GM12878 (cell line): ENCODE measurements around the gene IFNK. TPM values are rescaled to one million over a fixed set of nuclear protein-coding genes. Genes with fewer than 3 reads are reported as not detected.

Source experiments
- BRCA1 ChIP-seq: IDR thresholded peaks from 2 replicates; pipeline ENCODE4 v1.6.1; 2011; ENCODE audit warnings: low read depth, low read length, improper control_type of control experiment
- ESRRA ChIP-seq: IDR thresholded peaks from 2 replicates; pipeline ENCODE4 v1.6.1; 2012; ENCODE audit warnings: mild to moderate bottlenecking, low read length, improper control_type of control experiment
- HDGF ChIP-seq: fragments of 450-650 bp; IDR thresholded peaks from 2 replicates; pipeline ENCODE4 v1.6.1; 2016; ENCODE audit warnings: antibody characterized with exemption
- IRF4 ChIP-seq: IDR thresholded peaks from 2 replicates; pipeline ENCODE4 v1.6.1; 2011; ENCODE audit warnings: low read depth, low read length
- MXI1 ChIP-seq: fragments of 150-350 bp; IDR thresholded peaks from 2 replicates; pipeline ENCODE4 v1.6.1; 2011; ENCODE audit warnings: low read depth, mild to moderate bottlenecking, inconsistent platforms, low read length, improper control_type of control experiment
- MYB ChIP-seq: fragments of 150-350 bp; IDR thresholded peaks from 2 replicates; pipeline ENCODE4 v1.6.1; 2014; ENCODE audit warnings: mild to moderate bottlenecking, low read depth, low read length, borderline replicate concordance
- RCOR1 ChIP-seq: conservative IDR thresholded peaks from 2 replicates; pipeline ENCODE4 v1.6.1; 2012; ENCODE audit warnings: low read depth, low read length, improper control_type of control experiment
- RFX5 ChIP-seq: IDR thresholded peaks from 2 replicates; pipeline ENCODE4 v1.6.1; 2011; ENCODE audit warnings: low read depth, low read length, improper control_type of control experiment
- SIX5 ChIP-seq: IDR thresholded peaks from 2 replicates; pipeline ENCODE4 v1.6.1; 2011; ENCODE audit warnings: mild to moderate bottlenecking, low read depth, low read length, moderate library complexity; ENCODE audit not compliant: severe bottlenecking
- STAT1 ChIP-seq: fragments of 450-650 bp; conservative IDR thresholded peaks from 2 replicates; pipeline ENCODE4 v1.6.1; 2014; ENCODE audit warnings: antibody characterized with exemption, mild to moderate bottlenecking
- STAT3 ChIP-seq: IDR thresholded peaks from 2 replicates; pipeline ENCODE4 v1.6.1; 2011; ENCODE audit warnings: low read depth, low read length, improper control_type of control experiment
- WRNIP1 ChIP-seq: IDR thresholded peaks from 2 replicates; pipeline ENCODE4 v1.6.1; 2011; ENCODE audit warnings: low read depth, low read length, improper control_type of control experiment, borderline replicate concordance
- ZNF207 ChIP-seq: fragments of 450-650 bp; IDR thresholded peaks from 2 replicates; pipeline ENCODE4 v1.6.1; 2014; ENCODE audit warnings: antibody characterized with exemption, mild to moderate bottlenecking, borderline replicate concordance
- ZNF24 ChIP-seq: fragments of 450-650 bp; IDR thresholded peaks from 2 replicates; pipeline ENCODE4 v1.6.1; 2017; ENCODE audit warnings: antibody characterized with exemption, mild to moderate bottlenecking
- polyA plus RNA-seq, 11 experiments: library from polyadenylated mRNA; depleted of rRNA in 4 of 11; unstranded in 6 of 11; stranded (reverse) in 5 of 11; fragments of >200 nt; fragmentation: Nextera tagmentation in 4 of 11; fragmentation: Illumina TruSeq in 1 of 11; extraction: Ambion mirVana in 4 of 11; extraction: Trizol in 1 of 11; gene quantifications; 1 replicate in 1 of 11; 2 replicates in 10 of 11; pipeline versions ENCODE4 v1.2.1 to v1.2.3, GENCODE V29; 2011 to 2016; ENCODE audit warnings: inconsistent platforms in 2 of 11, missing spikeins in 2 of 11, low read depth in 1 of 11
- total RNA-seq, 4 experiments: library from RNA; depleted of rRNA in 3 of 4; stranded (reverse); fragments of >200 nt in 3 of 4; fragmentation: Illumina TruSeq in 1 of 4; extraction: Trizol in 1 of 4; gene quantifications; 2 replicates each; pipeline versions ENCODE4 v1.2.1 to v1.2.3, GENCODE V29; 2013 to 2021
- TF ChIP-seq, protein P1 (sequence below): IDR thresholded peaks from 2 replicates; pipeline ENCODE4 v1.6.1; 2011; ENCODE audit warnings: mild to moderate bottlenecking, low read depth, low read length, moderate library complexity; ENCODE audit not compliant: insufficient replicate concordance
- TF ChIP-seq, protein P2 (sequence below): fragments of 450-650 bp; IDR thresholded peaks from 2 replicates; pipeline ENCODE4 v1.6.1; 2017; ENCODE audit warnings: borderline replicate concordance
- TF ChIP-seq, protein P3 (sequence below): fragments of 450-650 bp; IDR thresholded peaks from 2 replicates; pipeline ENCODE4 v1.6.1; 2017; ENCODE audit warnings: low read depth, mild to moderate bottlenecking, moderate library complexity
- TF ChIP-seq, protein P4 (sequence below): fragments of 450-650 bp; IDR thresholded peaks from 2 replicates; pipeline ENCODE4 v1.6.1; 2016; ENCODE audit warnings: mild to moderate bottlenecking
- TF ChIP-seq, protein P5 (sequence below): fragments of 150-350 bp; IDR thresholded peaks from 2 replicates; pipeline ENCODE4 v1.6.1; 2014; ENCODE audit warnings: mild to moderate bottlenecking, low read depth, low read length

IFNK gene
- total and polyA plus RNA-seq, 10 of the 15 experiments (the other 5 are each of a cell fraction or from before 2014, with no cell fraction given), result 0.06 TPM; not detected in 9

DNA sequence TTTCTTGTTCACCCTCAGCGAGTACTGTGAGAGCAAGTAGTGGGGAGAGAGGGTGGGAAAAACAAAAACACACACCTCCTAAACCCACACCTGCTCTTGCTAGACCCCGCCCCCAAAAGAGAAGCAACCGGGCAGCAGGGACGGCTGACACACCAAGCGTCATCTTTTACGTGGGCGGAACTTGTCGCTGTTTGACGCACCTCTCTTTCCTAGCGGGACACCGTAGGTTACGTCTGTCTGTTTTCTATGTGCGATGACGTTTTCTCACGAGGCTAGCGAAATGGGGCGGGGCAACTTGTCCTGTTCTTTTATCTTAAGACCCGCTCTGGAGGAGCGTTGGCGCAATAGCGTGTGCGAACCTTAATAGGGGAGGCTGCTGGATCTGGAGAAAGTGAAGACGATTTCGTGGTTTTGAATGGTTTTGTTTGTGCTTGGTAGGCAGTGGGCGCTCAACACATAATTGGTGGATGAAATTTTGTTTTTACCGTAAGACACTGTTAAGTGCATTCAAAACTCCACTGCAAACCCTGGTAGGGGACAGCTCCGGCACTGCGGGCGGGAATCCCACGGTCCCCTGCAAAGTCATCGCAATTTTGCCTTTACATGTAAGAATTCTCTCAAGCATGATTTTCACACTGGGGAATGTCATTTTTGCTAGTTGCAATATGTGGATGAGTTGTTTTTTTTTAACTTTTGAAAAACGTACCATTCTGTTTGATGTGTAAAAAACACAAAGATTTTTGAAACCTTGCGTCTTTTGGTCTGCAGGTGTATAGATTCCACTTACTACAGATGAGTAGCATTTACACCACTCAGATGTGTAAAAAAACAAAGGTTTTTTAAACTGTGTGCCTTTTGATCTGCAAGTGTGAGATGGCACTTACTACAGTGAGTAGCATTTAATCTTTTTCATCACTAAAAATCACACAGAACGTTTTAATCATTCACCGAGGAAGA, 49.8 kb downstream of the IFNK start (continued):
- TF ChIP-seq, protein P1, sequence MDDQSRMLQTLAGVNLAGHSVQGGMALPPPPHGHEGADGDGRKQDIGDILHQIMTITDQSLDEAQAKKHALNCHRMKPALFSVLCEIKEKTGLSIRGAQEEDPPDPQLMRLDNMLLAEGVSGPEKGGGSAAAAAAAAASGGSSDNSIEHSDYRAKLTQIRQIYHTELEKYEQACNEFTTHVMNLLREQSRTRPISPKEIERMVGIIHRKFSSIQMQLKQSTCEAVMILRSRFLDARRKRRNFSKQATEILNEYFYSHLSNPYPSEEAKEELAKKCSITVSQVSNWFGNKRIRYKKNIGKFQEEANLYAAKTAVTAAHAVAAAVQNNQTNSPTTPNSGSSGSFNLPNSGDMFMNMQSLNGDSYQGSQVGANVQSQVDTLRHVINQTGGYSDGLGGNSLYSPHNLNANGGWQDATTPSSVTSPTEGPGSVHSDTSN, result peak; percentile 67
- TF ChIP-seq STAT1 (0 out of 2 replicates have a peak, but pooled peaks have one; percentile 57), SIX5 (peak; percentile 43), HDGF (peak; percentile 35), MXI1 (no peak), ZNF207 (0 out of 2 replicates have a peak, but pooled peaks have one; percentile 56), IRF4 (peak; percentile 53; the same call in 1 of the 2 replicates), MYB (no peak), WRNIP1 (no peak), ZNF24 (no peak), STAT3 (no peak), RFX5 (no peak), ESRRA (no peak), RCOR1 (no peak), BRCA1 (no peak)
- TF ChIP-seq, protein P2, sequence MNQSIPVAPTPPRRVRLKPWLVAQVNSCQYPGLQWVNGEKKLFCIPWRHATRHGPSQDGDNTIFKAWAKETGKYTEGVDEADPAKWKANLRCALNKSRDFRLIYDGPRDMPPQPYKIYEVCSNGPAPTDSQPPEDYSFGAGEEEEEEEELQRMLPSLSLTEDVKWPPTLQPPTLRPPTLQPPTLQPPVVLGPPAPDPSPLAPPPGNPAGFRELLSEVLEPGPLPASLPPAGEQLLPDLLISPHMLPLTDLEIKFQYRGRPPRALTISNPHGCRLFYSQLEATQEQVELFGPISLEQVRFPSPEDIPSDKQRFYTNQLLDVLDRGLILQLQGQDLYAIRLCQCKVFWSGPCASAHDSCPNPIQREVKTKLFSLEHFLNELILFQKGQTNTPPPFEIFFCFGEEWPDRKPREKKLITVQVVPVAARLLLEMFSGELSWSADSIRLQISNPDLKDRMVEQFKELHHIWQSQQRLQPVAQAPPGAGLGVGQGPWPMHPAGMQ, result no peak
- TF ChIP-seq, protein P3, sequence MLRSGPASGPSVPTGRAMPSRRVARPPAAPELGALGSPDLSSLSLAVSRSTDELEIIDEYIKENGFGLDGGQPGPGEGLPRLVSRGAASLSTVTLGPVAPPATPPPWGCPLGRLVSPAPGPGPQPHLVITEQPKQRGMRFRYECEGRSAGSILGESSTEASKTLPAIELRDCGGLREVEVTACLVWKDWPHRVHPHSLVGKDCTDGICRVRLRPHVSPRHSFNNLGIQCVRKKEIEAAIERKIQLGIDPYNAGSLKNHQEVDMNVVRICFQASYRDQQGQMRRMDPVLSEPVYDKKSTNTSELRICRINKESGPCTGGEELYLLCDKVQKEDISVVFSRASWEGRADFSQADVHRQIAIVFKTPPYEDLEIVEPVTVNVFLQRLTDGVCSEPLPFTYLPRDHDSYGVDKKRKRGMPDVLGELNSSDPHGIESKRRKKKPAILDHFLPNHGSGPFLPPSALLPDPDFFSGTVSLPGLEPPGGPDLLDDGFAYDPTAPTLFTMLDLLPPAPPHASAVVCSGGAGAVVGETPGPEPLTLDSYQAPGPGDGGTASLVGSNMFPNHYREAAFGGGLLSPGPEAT, result peak; percentile 36; the same call in 1 of the 2 replicates
- TF ChIP-seq, protein P4, sequence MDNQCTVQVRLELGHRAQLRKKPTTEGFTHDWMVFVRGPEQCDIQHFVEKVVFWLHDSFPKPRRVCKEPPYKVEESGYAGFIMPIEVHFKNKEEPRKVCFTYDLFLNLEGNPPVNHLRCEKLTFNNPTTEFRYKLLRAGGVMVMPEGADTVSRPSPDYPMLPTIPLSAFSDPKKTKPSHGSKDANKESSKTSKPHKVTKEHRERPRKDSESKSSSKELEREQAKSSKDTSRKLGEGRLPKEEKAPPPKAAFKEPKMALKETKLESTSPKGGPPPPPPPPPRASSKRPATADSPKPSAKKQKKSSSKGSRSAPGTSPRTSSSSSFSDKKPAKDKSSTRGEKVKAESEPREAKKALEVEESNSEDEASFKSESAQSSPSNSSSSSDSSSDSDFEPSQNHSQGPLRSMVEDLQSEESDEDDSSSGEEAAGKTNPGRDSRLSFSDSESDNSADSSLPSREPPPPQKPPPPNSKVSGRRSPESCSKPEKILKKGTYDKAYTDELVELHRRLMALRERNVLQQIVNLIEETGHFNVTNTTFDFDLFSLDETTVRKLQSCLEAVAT, result peak; percentile 49; the same call in 1 of the 2 replicates
- TF ChIP-seq, protein P5, sequence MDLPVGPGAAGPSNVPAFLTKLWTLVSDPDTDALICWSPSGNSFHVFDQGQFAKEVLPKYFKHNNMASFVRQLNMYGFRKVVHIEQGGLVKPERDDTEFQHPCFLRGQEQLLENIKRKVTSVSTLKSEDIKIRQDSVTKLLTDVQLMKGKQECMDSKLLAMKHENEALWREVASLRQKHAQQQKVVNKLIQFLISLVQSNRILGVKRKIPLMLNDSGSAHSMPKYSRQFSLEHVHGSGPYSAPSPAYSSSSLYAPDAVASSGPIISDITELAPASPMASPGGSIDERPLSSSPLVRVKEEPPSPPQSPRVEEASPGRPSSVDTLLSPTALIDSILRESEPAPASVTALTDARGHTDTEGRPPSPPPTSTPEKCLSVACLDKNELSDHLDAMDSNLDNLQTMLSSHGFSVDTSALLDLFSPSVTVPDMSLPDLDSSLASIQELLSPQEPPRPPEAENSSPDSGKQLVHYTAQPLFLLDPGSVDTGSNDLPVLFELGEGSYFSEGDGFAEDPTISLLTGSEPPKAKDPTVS, result no peak
